GM12878 (cell line): ENCODE results near the gene AP2S1.
"Not testable (repeated sequence)": the region's sequence is repeated elsewhere in the genome, so short reads cannot be mapped to it uniquely, and the experiment has no call there.

Experiments used
- BCL3 ChIP-seq: IDR thresholded peaks from 2 replicates; pipeline ENCODE4 v1.6.1; 2011; ENCODE audit warnings: borderline replicate concordance, low read depth, mild to moderate bottlenecking, moderate library complexity, low read length; ENCODE audit not compliant: insufficient read depth, poor library complexity, severe bottlenecking
- CBX3 ChIP-seq: fragments of 200-600 bp; sonication (generic); IDR thresholded peaks from 2 replicates; pipeline ENCODE4 v1.6.1; 2016; ENCODE audit warnings: low read depth, borderline replicate concordance
- CTCF ChIP-seq, 3 experiments: IDR thresholded peaks in 2 of 3; conservative IDR thresholded peaks in 1 of 3; 2 replicates each; pipeline ENCODE4 v1.5.1; 2011; ENCODE audit warnings: low read depth in 3 of 3, low read length in 3 of 3, mild to moderate bottlenecking in 3 of 3, control low read depth in 2 of 3, moderate library complexity in 2 of 3, inconsistent platforms in 1 of 3, mixed read lengths in 1 of 3; ENCODE audit not compliant: control insufficient read depth in 2 of 3, insufficient read depth in 1 of 3; ENCODE audit errors: extremely low read depth in 1 of 3
- FOXK2 ChIP-seq: fragments of 450-650 bp; IDR thresholded peaks from 2 replicates; pipeline ENCODE4 v1.6.1; 2017; ENCODE audit warnings: mild to moderate bottlenecking, moderate library complexity
- MAX ChIP-seq: IDR thresholded peaks from 2 replicates; pipeline ENCODE4 v1.6.1; 2012; ENCODE audit warnings: low read depth, low read length, improper control_type of control experiment
- RELB ChIP-seq: fragments of 450-650 bp; IDR thresholded peaks from 2 replicates; pipeline ENCODE4 v1.6.1; 2017; ENCODE audit warnings: low read depth, mild to moderate bottlenecking, moderate library complexity
- SREBF1 ChIP-seq: IDR thresholded peaks from 2 replicates; pipeline ENCODE4 v1.6.1; 2012; ENCODE audit warnings: mild to moderate bottlenecking, low read length
- USF2 ChIP-seq: IDR thresholded peaks from 2 replicates; pipeline ENCODE4 v1.6.1; 2011; ENCODE audit warnings: low read depth, low read length, improper control_type of control experiment, borderline replicate concordance

- TF ChIP-seq CTCF (IDR thresholded peaks at IDR 0.05 in 2 of 3, conservative IDR thresholded peaks at IDR 0.05 in 1 of 3; ENCODE audit: control insufficient read depth in 2 of 3, extremely low read depth in 1 of 3, insufficient read depth in 1 of 3, low read depth in 3 of 3, low read length in 3 of 3); RELB; MAX; FOXK2; BCL3; SREBF1; CBX3; USF2: not testable (repeated sequence)
Measured at GRCh38 chr19:46882751-46883150, 32.1 kb upstream of the AP2S1 start.
